SK-N-SH (cell line): ENCODE results near the gene FBH1.

Experiments used
- EP300 ChIP-seq, 2 experiments: IDR thresholded peaks; 2 replicates each; pipeline versions ENCODE4 v1.4.0 to v1.6.1; 2012; ENCODE audit warnings: borderline replicate concordance in 1 of 2, low read depth in 1 of 2, low read length in 1 of 2
- EZH2phosphoT487 ChIP-seq: fragments of 200-600 bp; sonication (generic); IDR thresholded peaks from 2 replicates; pipeline ENCODE4 v1.6.1; 2017; ENCODE audit warnings: low read depth, mixed run types, mild to moderate bottlenecking, antibody characterized with exemption, moderate library complexity, borderline replicate concordance
- TF ChIP-seq, protein P1 (sequence below): fragments of 200-600 bp; sonication (generic); IDR thresholded peaks from 2 replicates; pipeline ENCODE4 v1.6.1; 2017; ENCODE audit warnings: antibody characterized with exemption, mild to moderate bottlenecking, moderate library complexity

GRCh38 chr10:5981529-5981928 lies 91.5 kb downstream of the FBH1 start:
- no peak for TF ChIP-seq EZH2phosphoT487
- no peak for TF ChIP-seq EP300 (IDR thresholded peaks at IDR 0.05; ENCODE audit: borderline replicate concordance in 1 of 2, low read depth in 1 of 2, low read length in 1 of 2)
- TF ChIP-seq, protein P1, sequence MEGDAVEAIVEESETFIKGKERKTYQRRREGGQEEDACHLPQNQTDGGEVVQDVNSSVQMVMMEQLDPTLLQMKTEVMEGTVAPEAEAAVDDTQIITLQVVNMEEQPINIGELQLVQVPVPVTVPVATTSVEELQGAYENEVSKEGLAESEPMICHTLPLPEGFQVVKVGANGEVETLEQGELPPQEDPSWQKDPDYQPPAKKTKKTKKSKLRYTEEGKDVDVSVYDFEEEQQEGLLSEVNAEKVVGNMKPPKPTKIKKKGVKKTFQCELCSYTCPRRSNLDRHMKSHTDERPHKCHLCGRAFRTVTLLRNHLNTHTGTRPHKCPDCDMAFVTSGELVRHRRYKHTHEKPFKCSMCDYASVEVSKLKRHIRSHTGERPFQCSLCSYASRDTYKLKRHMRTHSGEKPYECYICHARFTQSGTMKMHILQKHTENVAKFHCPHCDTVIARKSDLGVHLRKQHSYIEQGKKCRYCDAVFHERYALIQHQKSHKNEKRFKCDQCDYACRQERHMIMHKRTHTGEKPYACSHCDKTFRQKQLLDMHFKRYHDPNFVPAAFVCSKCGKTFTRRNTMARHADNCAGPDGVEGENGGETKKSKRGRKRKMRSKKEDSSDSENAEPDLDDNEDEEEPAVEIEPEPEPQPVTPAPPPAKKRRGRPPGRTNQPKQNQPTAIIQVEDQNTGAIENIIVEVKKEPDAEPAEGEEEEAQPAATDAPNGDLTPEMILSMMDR: no peak
